CD4-positive, alpha-beta T cell (primary cell): ENCODE measurements around the gene RAI14. TPM values are rescaled to one million over a fixed set of nuclear protein-coding genes. Genes with fewer than 3 reads are reported as not detected.
"Not testable (repeated sequence)": the region's sequence is repeated elsewhere in the genome, so short reads cannot be mapped to it uniquely, and the experiment has no call there.

Source experiments
- ATAC-seq: fragments of 200-7000 bp; cut with Tn5 transposase; one replicate; pipeline ENCODE4 v1.10.0; 2022; ENCODE audit warnings: mild to moderate bottlenecking; ENCODE audit not compliant: poor library complexity
- CTCF ChIA-PET: fragments of 350-600 bp; sonication (Branson Sonifier 250); formaldehyde crosslinking; loops from one replicate; lab custom pipeline; 2021; ENCODE audit warnings: antibody characterized with exemption, inconsistent platforms; lab: Charles Lee
- POLR2A ChIA-PET: fragments of 350-600 bp; sonication (Branson Sonifier 250); formaldehyde crosslinking; loops from one replicate; lab custom pipeline; 2021; ENCODE audit warnings: antibody characterized with exemption, inconsistent platforms; lab: Charles Lee
- DNase-seq, 14 experiments: peaks; one replicate each; pipeline ENCODE4 v3.0.0-alpha.2; 2013 to 2020; ENCODE audit warnings: mixed read lengths in 2 of 14
- H3K27ac ChIP-seq, 2 donors: one replicate each; pipeline versions ENCODE4 v1.5.1 to v1.7.0; 2013; ENCODE audit warnings: low read length in 2 of 2, low read depth in 1 of 2, mild to moderate bottlenecking in 1 of 2
- H3K27me3 ChIP-seq, 2 experiments: 1 replicate in 1 of 2; 2 replicates in 1 of 2; pipeline versions ENCODE4 v1.6.1 to v1.7.0; 2013; ENCODE audit warnings: low read length in 2 of 2, control low read depth in 1 of 2, mild to moderate bottlenecking in 1 of 2, moderate library complexity in 1 of 2; ENCODE audit not compliant: insufficient read depth in 2 of 2, control insufficient read depth in 1 of 2
- H3K36me3 ChIP-seq: one replicate; pipeline ENCODE4 v1.6.1; 2013; ENCODE audit warnings: low read length, control low read depth; ENCODE audit not compliant: insufficient read depth
- H3K4me1 ChIP-seq: one replicate; pipeline ENCODE4 v1.6.1; 2013; ENCODE audit warnings: low read length, control low read depth; ENCODE audit not compliant: insufficient read depth
- H3K4me3 ChIP-seq: one replicate; pipeline ENCODE4 v1.5.1; 2013; ENCODE audit warnings: mild to moderate bottlenecking, low read length, moderate library complexity
- H3K9me3 ChIP-seq, 2 experiments: 1 replicate in 1 of 2; 2 replicates in 1 of 2; pipeline versions ENCODE4 v1.6.1 to v1.7.0; 2013; ENCODE audit warnings: low read length in 2 of 2, mild to moderate bottlenecking in 2 of 2, control low read depth in 1 of 2, moderate library complexity in 1 of 2; ENCODE audit not compliant: control insufficient read depth in 1 of 2, insufficient read depth in 1 of 2
- H3K27ac Mint-ChIP-seq: one replicate; pipeline ENCODE4 v1.8.0; 2020; ENCODE audit warnings: mixed read lengths
- H3K27me3 Mint-ChIP-seq: one replicate; pipeline ENCODE4 v1.8.0; 2021; ENCODE audit warnings: mixed read lengths
- H3K36me3 Mint-ChIP-seq: one replicate; pipeline ENCODE4 v1.8.0; 2021; ENCODE audit warnings: low read depth, mixed read lengths
- H3K4me1 Mint-ChIP-seq: one replicate; pipeline ENCODE4 v1.8.0; 2021; ENCODE audit warnings: low read depth, mixed read lengths
- H3K4me3 Mint-ChIP-seq: one replicate; pipeline ENCODE4 v1.8.0; 2020; ENCODE audit warnings: mild to moderate bottlenecking, mixed read lengths
- H3K9me3 Mint-ChIP-seq: one replicate; pipeline ENCODE4 v1.8.0; 2020; ENCODE audit warnings: mixed read lengths
- intact Hi-C, 2 experiments: fragments of 100-400 bp; cut with DNase I in 1 of 2; cut with micrococcal nuclease in 1 of 2; formaldehyde crosslinking; loops; one replicate each; pipeline versions ENCODE4 v1.15.1 to v1.9.0; 2023 to 2025; cut with DNase I, micrococcal nuclease
- total RNA-seq, 174 experiments: library from RNA in 2 of 174; stranded (reverse) in 2 of 174; gene quantifications; one replicate each; pipeline ENCODE4 v1.2.3 and lab custom pipeline; 2021 to 2026
- TF ChIP-seq, protein P1 (sequence below): fragments of 200-600 bp; IDR thresholded peaks from one replicate; pipeline ENCODE4 v1.8.0; 2022; ENCODE audit warnings: antibody characterized with exemption, mild to moderate bottlenecking

RAI14 gene
- total RNA-seq, 2 experiments from 2014 or later: 0.20 to 0.60 TPM

DNA sequence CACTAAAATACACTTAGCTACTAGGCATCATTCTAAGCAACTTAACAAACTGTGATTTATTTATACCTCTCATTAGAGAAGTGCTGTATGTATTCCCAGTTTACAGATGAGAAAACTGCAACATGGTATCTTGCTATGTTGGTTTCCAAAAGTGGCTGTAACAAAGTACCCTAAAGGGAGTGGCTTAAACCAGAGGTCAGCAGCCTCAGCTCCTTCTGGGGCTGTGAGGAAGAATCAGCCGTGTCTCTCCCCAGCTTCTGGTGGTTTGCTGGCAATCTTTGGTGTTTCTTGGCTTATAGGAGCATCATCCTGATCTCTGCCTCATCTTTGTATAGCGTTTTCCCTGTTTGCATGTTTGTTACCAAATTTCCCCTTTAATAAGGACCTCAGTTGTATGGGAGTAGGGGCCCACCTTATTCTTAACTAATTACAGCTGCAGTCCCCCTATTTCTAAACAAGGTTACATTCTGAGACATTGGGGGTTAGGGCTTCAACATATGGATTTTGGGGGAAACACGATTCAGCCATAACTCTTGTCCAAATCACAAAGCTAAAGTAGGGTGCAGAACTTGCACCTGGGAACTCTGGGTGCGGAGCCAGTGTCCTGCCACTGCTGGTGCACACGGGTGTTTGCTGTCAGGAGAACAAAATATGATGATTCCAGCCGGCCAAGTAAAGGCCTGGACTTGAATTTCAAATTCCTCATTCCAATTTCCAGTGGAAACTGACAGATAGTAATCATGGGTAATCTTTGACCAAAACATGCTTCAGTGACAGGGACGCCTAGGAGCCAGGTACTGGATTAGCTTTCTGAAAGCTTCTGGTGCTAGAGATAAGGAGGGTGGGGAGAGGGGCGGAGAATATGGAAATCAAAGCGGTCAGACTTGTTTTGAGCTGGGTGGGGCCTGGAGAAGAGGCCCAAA, 43.3 kb downstream of the RAI14 start:
- Mint-ChIP-seq H3K27me3 (no peaks in the 10 kb centered on the region), H3K9me3 (no peaks in the 10 kb centered on the region), H3K27ac (no peak overlapping the region), H3K36me3 (no peaks in the 10 kb centered on the region), H3K4me3 (no peak overlapping the region), H3K4me1 (peaks cover 10% of the 10 kb centered on the region)
- intact Hi-C loops: no loop called here
- Histone ChIP-seq H3K9me3 (no peaks in the 10 kb centered on the region), H3K27ac (no peak overlapping the region), H3K4me1 (peaks cover 13% of the 10 kb centered on the region), H3K4me3 (no peak overlapping the region), H3K27me3 (no peaks in the 10 kb centered on the region), H3K36me3 (no peaks in the 10 kb centered on the region)
- no peak for DNase-seq
- TF ChIP-seq, protein P1, sequence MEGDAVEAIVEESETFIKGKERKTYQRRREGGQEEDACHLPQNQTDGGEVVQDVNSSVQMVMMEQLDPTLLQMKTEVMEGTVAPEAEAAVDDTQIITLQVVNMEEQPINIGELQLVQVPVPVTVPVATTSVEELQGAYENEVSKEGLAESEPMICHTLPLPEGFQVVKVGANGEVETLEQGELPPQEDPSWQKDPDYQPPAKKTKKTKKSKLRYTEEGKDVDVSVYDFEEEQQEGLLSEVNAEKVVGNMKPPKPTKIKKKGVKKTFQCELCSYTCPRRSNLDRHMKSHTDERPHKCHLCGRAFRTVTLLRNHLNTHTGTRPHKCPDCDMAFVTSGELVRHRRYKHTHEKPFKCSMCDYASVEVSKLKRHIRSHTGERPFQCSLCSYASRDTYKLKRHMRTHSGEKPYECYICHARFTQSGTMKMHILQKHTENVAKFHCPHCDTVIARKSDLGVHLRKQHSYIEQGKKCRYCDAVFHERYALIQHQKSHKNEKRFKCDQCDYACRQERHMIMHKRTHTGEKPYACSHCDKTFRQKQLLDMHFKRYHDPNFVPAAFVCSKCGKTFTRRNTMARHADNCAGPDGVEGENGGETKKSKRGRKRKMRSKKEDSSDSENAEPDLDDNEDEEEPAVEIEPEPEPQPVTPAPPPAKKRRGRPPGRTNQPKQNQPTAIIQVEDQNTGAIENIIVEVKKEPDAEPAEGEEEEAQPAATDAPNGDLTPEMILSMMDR: no peak
- ChIA-PET CTCF (no interaction called here), POLR2A (no interaction called here)
- ATAC-seq: no peak

DNA sequence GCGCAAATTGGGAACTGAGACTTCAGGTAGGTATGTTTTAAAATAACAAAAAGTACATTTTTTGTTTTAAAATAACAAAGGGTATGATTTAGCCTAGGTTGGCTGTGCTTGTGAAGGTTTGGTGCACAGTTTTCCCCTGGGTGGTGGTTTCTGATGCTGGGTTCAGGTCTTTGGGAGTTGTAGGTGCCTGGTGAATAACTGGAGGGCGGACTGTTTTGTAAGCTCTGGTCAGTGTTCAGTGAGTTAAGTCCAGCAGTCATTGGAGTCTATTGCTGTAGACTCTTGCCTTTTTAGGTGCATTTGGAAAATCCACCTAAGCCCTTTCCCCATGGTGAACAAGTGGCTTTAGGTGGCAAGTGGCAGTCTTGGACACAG, 43.9 kb downstream of the RAI14 start:
- Mint-ChIP-seq H3K36me3 (no peaks in the 10 kb centered on the region), H3K9me3 (no peaks in the 10 kb centered on the region), H3K4me1 (peaks cover 3% of the 10 kb centered on the region), H3K27ac (no peak overlapping the region), H3K4me3 (no peak overlapping the region), H3K27me3 (no peaks in the 10 kb centered on the region)
- intact Hi-C loops: no loop called here
- no peak for DNase-seq
- H3K27me3 ChIP-seq: no peaks in the 10 kb centered on the region
- ChIA-PET POLR2A (no interaction called here), CTCF (no interaction called here)
- H3K36me3 ChIP-seq: no peaks in the 10 kb centered on the region
- no peaks in the 10 kb centered on the region for H3K9me3 ChIP-seq
- ATAC-seq: no peak
- no peak overlapping the region for H3K27ac ChIP-seq
- TF ChIP-seq, protein P1: no peak
- H3K4me1 ChIP-seq: peaks cover 7% of the 10 kb centered on the region
- H3K4me3 ChIP-seq: no peak overlapping the region

DNA sequence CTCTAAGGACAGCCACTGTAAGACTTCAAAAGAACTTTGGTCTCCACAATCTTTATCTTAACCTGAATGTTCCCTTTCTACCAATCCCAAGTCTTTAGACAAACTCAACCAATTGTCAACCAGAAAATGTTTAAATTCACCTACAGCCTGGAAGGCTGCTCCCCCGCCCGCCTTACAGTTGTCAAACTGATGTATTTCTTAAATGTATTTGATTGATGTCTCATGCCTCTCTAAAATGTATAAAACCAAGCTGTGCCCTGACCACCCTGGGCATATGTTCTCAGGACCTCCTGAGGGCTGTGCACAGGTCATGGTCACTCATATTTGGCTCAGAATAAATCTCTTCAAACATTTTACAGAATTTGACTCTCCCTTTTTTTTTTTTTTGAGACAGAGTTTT, 45.3 kb downstream of the RAI14 start:
- H3K4me1 Mint-ChIP-seq, CTCF ChIA-PET, H3K9me3 Mint-ChIP-seq: not testable (repeated sequence)

More for the DNA sequence above, 45.3 kb downstream of the RAI14 start:
- ATAC-seq, H3K27ac Mint-ChIP-seq, H3K4me1 ChIP-seq, H3K36me3 ChIP-seq, H3K36me3 Mint-ChIP-seq, DNase-seq, H3K27me3 Mint-ChIP-seq, H3K27ac ChIP-seq, H3K4me3 Mint-ChIP-seq, H3K27me3 ChIP-seq, POLR2A ChIA-PET, H3K9me3 ChIP-seq, intact Hi-C loops, H3K4me3 ChIP-seq: not testable (repeated sequence)
